ENCODE results near the gene HACD3.

Gene HACD3

GRCh38 chr15:65553691-65554090, 23.4 kb downstream of the HACD3 start:
- TF ChIP-seq SNAI2 (CRISPR knock-in tag; IDR thresholded peaks at IDR 0.05) = no peak
- no peak for TF ChIP-seq ZFP3 (CRISPR knock-in tag; IDR thresholded peaks at IDR 0.05)
- TF ChIP-seq CSRNP3 (CRISPR knock-in tag; IDR thresholded peaks at IDR 0.05) = no peak
- TF ChIP-seq BACH2 (CRISPR knock-in tag; IDR thresholded peaks at IDR 0.05; ENCODE audit: borderline replicate concordance) = no peak
- TF ChIP-seq TCF4 (CRISPR knock-in tag; IDR thresholded peaks at IDR 0.05; ENCODE audit: borderline replicate concordance) = no peak
- ATAC-seq = no peak

GRCh38 chr15:65556622-65557021, 26.4 kb downstream of the HACD3 start:
- no peak for ATAC-seq
- no peak for TF ChIP-seq RARB (CRISPR knock-in tag; IDR thresholded peaks at IDR 0.05)
- TF ChIP-seq ZFP30 (CRISPR knock-in tag; IDR thresholded peaks at IDR 0.05) = no peak
- TF ChIP-seq ZC3H10 (CRISPR knock-in tag; IDR thresholded peaks at IDR 0.05) = no peak
- TF ChIP-seq BACH2 (CRISPR knock-in tag; IDR thresholded peaks at IDR 0.05; ENCODE audit: borderline replicate concordance) = no peak
- TF ChIP-seq PATZ1 (CRISPR knock-in tag; IDR thresholded peaks at IDR 0.05; ENCODE audit: borderline replicate concordance) = no peak
- no peak for TF ChIP-seq ZFP3 (CRISPR knock-in tag; IDR thresholded peaks at IDR 0.05)
- TF ChIP-seq CREB5 (CRISPR knock-in tag; IDR thresholded peaks at IDR 0.05; ENCODE audit: low read depth) = no peak
- TF ChIP-seq TSHZ2 (CRISPR knock-in tag; IDR thresholded peaks at IDR 0.05) = no peak
- TF ChIP-seq SNAI2 (CRISPR knock-in tag; IDR thresholded peaks at IDR 0.05) = no peak
- TF ChIP-seq OSR1 (CRISPR knock-in tag; IDR thresholded peaks at IDR 0.05) = no peak
- no peak for TF ChIP-seq PPARA (CRISPR knock-in tag; IDR thresholded peaks at IDR 0.05; ENCODE audit: borderline replicate concordance)
- TF ChIP-seq CSRNP3 (CRISPR knock-in tag; IDR thresholded peaks at IDR 0.05) = no peak

- no peak for ATAC-seq
- TF ChIP-seq PPARA (CRISPR knock-in tag; IDR thresholded peaks at IDR 0.05; ENCODE audit: borderline replicate concordance) (no peak), ZNF565 (CRISPR knock-in tag; conservative IDR thresholded peaks at IDR 0.05; ENCODE audit: low read depth) (no peak), SNAI2 (CRISPR knock-in tag; IDR thresholded peaks at IDR 0.05) (no peak), RARB (CRISPR knock-in tag; IDR thresholded peaks at IDR 0.05) (no peak), CSRNP3 (CRISPR knock-in tag; IDR thresholded peaks at IDR 0.05) (no peak), PATZ1 (CRISPR knock-in tag; IDR thresholded peaks at IDR 0.05; ENCODE audit: borderline replicate concordance) (no peak), GLIS3 (CRISPR knock-in tag; IDR thresholded peaks at IDR 0.05) (no peak), TOX (CRISPR knock-in tag; IDR thresholded peaks at IDR 0.05; ENCODE audit: borderline replicate concordance) (no peak), OSR1 (CRISPR knock-in tag; IDR thresholded peaks at IDR 0.05) (no peak), ZC3H10 (CRISPR knock-in tag; IDR thresholded peaks at IDR 0.05) (no peak), TSHZ2 (CRISPR knock-in tag; IDR thresholded peaks at IDR 0.05) (no peak), CREB5 (CRISPR knock-in tag; IDR thresholded peaks at IDR 0.05; ENCODE audit: low read depth) (no peak)
Measured at GRCh38 chr15:65558336-65558735, 28.1 kb downstream of the HACD3 start.
